IPS-NIHi11 (cell line): ENCODE data around the gene EMC9.
"Not testable (repeated sequence)": the region's sequence is repeated elsewhere in the genome, so short reads cannot be mapped to it uniquely, and the experiment has no call there.

Experiments
- DNase-seq: peaks from one replicate; pipeline ENCODE4 v3.0.0; 2012; ENCODE audit warnings: mixed read lengths, low spot score

EMC9 gene

GRCh38 chr14:24108336-24108874 is 33.0 kb downstream of the EMC9 start:
- no peak for DNase-seq

- no peak for DNase-seq
Observed at GRCh38 chr14:24106672-24107271, 34.6 kb downstream of the EMC9 start.

DNA sequence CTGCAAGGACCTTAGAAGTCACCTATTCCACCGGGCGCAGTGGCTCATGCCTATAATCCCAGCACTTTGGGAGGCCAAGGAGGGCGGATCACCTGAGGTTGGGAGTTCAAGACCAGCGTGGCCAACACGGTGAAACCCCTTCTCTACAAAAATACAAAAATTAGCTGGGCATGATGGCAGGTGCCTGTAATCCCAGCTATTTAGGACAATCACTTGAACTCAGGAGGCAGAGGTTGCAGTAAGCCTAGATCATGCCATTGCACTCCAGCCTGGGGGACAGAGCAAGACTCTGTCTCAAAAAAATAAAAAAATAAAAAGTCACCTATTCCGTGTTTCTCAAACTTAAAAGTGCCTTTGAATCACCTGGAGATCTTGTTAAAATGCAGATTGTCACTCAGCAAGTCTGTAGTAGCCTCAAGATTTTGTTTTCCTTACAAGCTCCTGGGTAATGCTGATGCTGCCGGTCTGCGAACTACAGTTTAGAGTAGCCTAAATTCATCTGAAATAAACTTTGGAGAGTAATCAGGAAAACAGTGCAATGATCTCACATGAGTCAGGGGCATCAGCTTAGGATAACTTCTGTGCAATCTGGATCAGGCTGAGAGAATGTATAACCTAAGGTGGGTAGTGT is 35.7 kb downstream of the EMC9 start:
- not testable (repeated sequence) for DNase-seq

DNA sequence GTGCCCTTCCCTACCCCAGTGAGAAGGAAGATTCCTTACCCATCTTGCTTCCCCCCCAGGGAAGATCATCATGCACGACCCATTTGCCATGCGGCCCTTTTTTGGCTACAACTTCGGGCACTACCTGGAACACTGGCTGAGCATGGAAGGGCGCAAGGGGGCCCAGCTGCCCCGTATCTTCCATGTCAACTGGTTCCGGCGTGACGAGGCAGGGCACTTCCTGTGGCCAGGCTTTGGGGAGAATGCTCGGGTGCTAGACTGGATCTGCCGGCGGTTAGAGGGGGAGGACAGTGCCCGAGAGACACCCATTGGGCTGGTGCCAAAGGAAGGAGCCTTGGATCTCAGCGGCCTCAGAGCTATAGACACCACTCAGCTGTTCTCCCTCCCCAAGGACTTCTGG is 37.9 kb downstream of the EMC9 start:
- DNase-seq = no peak

- DNase-seq = no peak
Observed at GRCh38 chr14:24102357-24103048, 38.9 kb downstream of the EMC9 start.

DNA sequence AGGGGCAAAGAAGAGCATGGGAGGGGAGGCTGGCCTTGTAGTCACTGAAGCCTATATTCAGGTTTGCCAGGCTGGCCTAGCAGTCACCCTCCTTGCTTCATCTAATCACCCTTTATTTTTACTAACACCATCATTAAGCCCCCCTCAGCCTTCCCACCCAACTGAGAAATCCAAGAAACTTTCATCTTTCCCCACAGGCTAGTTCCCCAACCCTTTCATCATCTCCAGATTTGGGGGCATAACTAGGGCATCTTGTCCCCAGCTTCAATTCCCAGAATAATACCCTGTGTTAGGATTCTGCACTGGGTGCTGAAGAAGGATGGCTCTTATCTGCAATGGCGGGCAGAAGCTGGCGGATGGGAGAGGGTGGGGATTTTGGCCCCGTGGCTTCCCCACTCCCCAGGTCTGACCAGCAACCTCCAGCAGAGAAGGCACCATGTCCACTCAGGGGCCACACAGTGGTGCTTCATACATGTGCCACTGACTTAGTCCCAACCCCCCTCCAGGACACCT is 40.4 kb downstream of the EMC9 start:
- DNase-seq = no peak

GRCh38 chr14:24100197-24100981 is 41.0 kb downstream of the EMC9 start:
- DNase-seq = no peak

GRCh38 chr14:24098927-24099813 is 42.2 kb downstream of the EMC9 start:
- DNase-seq = peak; percentile 35

DNA sequence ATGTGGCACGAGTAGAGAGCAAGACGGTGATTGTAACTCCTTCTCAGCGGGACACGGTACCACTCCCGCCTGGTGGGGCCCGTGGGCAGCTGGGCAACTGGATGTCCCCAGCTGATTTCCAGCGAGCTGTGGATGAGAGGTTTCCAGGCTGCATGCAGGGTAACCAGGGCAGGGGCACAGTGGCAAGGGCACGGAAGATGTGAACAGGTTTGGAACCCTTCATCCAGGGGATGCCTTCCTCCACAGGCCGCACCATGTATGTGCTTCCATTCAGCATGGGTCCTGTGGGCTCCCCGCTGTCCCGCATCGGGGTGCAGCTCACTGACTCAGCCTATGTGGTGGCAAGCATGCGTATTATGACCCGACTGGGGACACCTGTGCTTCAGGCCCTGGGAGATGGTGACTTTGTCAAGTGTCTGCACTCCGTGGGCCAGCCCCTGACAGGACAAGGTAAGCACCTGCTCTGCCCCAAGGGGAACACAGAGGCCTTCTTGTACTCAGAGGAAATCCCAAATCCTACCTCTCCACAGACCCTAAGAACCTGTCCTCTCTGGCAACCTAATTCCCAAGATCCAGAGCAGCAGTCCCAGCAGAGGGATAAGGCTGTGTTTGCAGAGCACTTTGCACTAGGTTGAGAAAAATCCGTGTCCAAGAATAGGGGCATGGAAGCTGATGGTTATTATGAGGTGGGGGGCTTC is 43.0 kb downstream of the EMC9 start:
- no peak for DNase-seq

DNA sequence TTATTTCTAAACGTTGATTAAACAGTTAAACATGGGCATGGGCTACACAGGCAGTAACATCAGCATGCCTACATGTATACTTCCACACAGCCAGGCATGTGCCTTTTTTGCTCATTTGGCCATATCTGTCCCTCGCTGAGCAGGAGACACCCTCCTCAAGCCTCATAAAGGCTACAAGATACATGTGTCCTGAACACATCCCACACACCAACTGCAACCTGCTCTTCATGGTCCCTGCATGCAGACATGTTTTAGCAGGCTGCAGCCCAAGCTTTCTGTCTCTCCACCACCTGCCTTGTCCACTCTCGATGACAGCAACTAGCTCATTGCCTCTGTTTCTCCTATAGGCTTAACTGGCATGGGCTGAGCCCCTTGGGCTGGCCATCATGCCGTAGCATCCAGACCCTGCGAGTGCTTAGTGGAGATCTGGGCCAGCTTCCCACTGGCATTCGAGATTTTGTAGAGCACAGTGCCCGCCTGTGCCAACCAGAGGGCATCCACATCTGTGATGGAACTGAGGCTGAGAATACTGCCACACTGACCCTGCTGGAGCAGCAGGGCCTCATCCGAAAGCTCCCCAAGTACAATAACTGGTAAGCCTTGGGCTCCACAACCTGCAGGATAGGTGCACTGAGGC is 44.7 kb downstream of the EMC9 start:
- DNase-seq = no peak

DNA sequence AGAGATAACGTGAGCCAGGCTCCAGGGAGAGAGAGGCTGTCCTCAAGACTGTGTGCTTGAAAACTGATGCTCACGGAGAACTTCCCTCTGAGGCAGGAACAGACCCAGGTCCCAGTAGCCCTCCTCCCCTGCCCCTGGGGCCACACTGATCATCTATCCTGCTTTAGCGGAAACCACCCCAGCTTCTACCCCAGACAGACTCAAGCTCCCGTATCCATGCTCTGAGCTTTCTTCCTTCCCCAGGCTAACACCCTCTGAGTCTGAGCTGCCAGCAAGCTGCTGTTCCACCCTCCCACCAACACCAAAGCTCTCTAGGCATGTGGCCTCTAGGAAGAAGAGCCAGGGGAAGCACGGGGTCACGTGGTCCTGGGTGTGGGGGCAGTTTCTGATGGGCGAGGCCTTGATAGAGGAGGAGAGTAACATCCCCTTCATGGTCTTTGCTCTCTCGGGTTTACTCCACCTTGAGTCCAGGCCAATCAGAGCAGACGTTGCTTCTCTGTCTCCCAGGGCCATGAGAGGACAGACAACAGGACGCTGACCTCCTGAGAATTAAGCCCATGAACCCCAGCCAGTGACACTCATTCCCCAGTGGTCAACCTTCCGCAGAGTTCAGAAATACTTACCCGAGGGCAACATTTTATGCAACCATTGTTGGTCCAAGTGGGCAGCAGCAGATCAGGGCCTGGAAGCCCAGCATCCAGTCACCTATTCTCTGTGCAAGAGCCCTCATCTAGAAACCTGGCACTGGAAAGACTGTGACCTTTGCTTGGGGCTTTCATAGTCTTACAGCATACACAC is 45.9 kb downstream of the EMC9 start:
- peak; percentile 61 for DNase-seq

DNA sequence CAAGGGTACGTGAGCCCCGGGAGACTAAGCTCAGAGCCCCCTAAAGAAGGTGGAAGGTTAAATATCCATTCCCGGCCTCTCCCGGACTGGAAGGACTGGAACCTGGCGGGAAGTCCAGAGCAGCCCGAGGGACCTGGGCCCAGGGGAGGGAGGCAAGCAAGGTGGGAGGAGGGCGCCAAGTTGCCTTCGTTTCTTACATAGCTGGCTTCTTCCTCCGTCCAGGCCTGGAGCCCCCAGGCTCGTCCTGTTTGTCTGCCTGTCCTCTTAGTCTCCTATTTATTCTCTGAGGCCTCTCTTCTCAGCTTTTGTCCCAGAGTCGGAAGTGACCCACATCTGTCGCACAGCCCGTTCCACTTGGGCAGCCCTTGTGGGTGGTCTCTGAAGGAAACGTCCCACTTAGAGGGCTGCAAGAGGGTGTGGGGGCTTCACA is 46.5 kb downstream of the EMC9 start:
- no peak for DNase-seq

- DNase-seq = peak; percentile 98
Observed at GRCh38 chr14:24093901-24094840, 47.2 kb downstream of the EMC9 start, which contains the start of gene PCK2. Gene PCK2, plus strand, starts transcription at chr14:24094311. Its CDS starts 95 bp downstream, at chr14:24094406.

GRCh38 chr14:24093207-24093900 is 48.0 kb downstream of the EMC9 start:
- no peak for DNase-seq

- no peak for DNase-seq
Observed at GRCh38 chr14:24092505-24093206, 48.7 kb downstream of the EMC9 start.

DNA sequence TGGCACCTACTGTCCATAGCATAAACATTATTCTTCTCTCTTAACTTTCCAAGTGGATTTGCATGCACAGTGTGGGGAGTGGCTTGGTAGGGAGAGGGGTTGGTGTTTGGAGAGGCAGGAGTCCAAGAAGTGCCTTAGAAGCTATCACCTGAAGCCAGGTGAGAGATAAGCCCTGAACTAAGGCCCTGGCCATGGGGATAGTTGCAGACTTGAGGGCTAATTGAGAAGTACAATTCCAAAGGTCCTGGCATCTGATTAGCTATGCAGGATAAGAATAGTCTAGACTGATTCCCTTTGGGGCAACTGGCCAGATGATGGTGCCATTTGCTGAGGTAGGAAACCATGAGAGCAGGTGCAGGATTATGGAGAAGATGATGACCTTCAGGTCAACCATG is 49.3 kb downstream of the EMC9 start:
- no peak for DNase-seq

DNA sequence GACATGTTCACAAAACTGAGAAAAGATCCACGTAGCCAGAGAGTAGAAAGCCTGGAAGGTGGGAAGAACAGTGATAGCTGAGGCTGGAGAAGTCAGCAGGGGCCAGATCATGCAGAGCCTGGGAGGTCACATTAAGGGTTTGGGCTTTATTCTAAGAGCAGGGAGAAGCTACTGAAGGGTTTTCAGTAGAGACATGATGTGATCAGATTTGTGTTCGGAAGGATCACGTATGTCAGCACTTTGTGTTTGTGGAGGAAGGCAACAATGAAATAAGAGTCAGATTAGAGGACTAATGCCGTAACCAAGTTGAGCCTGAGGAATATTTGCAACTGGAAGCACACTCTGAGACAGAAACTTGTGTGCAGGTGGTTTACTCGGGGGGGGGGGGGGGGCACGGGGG is 51.5 kb downstream of the EMC9 start:
- no peak for DNase-seq
